Measurements from ENCODE around the gene C22orf15.

C22orf15 gene

GRCh38 chr22:23750714-23751440 lies 11.9 kb upstream of the C22orf15 start, which contains the start of gene ZNF70:
Gene ZNF70 (minus strand): TSS chr22:23751112. CDS start chr22:23745140, 5,972 bp downstream.
- DNase-seq (ENCODE audit: low read depth), result peak; percentile 79

- DNase-seq (ENCODE audit: low read depth), result no peak
Measured at GRCh38 chr22:23751441-23751996, 11.3 kb upstream of the C22orf15 start.

- no peak for DNase-seq (ENCODE audit: low read depth)
Measured at GRCh38 chr22:23752090-23752691, 10.6 kb upstream of the C22orf15 start.

- DNase-seq (ENCODE audit: low read depth), result no peak
Measured at GRCh38 chr22:23752750-23753149, 10.0 kb upstream of the C22orf15 start.

GRCh38 chr22:23753385-23753784 lies 9.4 kb upstream of the C22orf15 start:
- no peak for DNase-seq (ENCODE audit: low read depth)

- DNase-seq (ENCODE audit: low read depth), result no peak
Measured at GRCh38 chr22:23754220-23754919, 8.4 kb upstream of the C22orf15 start, which contains the start of gene VPREB3. Gene VPREB3 (minus strand): TSS chr22:23754425. CDS start chr22:23754363, 62 bp downstream.

GRCh38 chr22:23754980-23755636 lies 7.7 kb upstream of the C22orf15 start:
- no peak for DNase-seq (ENCODE audit: low read depth)

- DNase-seq (ENCODE audit: low read depth), result no peak
Measured at GRCh38 chr22:23755711-23756110, 7.1 kb upstream of the C22orf15 start.

- no peak for DNase-seq (ENCODE audit: low read depth)
Measured at GRCh38 chr22:23756891-23757290, 5.9 kb upstream of the C22orf15 start.

GRCh38 chr22:23759566-23759965 lies 3.2 kb upstream of the C22orf15 start:
- no peak for DNase-seq (ENCODE audit: low read depth)

- no peak for DNase-seq (ENCODE audit: low read depth)
Measured at GRCh38 chr22:23760056-23760455, 2.7 kb upstream of the C22orf15 start.

- peak; percentile 31 for DNase-seq (ENCODE audit: low read depth)
Measured at GRCh38 chr22:23763579-23763945, 772 bp downstream of the C22orf15 start.

- no peak for DNase-seq (ENCODE audit: low read depth)
Measured at GRCh38 chr22:23763954-23764353, 1.2 kb downstream of the C22orf15 start.

- DNase-seq (ENCODE audit: low read depth), result no peak
Measured at GRCh38 chr22:23764899-23765881, 2.4 kb downstream of the C22orf15 start.

GRCh38 chr22:23767303-23767672 lies 4.5 kb downstream of the C22orf15 start:
- DNase-seq (ENCODE audit: low read depth), result no peak

GRCh38 chr22:23767673-23768548 lies 5.1 kb downstream of the C22orf15 start, which contains the start of gene CHCHD10:
Gene CHCHD10 (minus strand): TSS chr22:23767972. CDS start chr22:23767874, 98 bp downstream.
- DNase-seq (ENCODE audit: low read depth), result peak; percentile 61

GRCh38 chr22:23769321-23769965 lies 6.7 kb downstream of the C22orf15 start:
- no peak for DNase-seq (ENCODE audit: low read depth)

- DNase-seq (ENCODE audit: low read depth), result no peak
Measured at GRCh38 chr22:23772315-23772648, 9.5 kb downstream of the C22orf15 start.
